ENCODE data around the gene DEPDC5.

DNA sequence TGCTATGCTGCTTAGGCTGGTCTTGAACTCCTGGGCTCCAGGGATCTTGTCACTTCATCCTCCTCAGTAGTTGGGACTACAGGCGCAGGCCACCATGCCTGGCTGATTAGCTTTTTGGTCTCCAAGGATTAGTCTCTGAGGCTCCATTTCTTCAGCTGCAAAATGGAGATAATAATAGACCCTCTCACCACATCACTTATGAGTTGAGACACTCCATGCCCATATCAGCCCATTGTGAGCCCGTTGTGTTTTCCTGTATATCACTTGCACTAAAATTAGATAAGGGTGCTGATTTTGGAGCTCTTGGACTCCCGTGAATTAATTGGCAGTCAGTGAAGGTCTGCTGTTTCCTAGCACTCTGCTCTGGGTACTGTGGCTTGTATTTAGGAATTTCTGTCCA is 36.0 kb downstream of the DEPDC5 start:
- TF ChIP-seq, protein P1, sequence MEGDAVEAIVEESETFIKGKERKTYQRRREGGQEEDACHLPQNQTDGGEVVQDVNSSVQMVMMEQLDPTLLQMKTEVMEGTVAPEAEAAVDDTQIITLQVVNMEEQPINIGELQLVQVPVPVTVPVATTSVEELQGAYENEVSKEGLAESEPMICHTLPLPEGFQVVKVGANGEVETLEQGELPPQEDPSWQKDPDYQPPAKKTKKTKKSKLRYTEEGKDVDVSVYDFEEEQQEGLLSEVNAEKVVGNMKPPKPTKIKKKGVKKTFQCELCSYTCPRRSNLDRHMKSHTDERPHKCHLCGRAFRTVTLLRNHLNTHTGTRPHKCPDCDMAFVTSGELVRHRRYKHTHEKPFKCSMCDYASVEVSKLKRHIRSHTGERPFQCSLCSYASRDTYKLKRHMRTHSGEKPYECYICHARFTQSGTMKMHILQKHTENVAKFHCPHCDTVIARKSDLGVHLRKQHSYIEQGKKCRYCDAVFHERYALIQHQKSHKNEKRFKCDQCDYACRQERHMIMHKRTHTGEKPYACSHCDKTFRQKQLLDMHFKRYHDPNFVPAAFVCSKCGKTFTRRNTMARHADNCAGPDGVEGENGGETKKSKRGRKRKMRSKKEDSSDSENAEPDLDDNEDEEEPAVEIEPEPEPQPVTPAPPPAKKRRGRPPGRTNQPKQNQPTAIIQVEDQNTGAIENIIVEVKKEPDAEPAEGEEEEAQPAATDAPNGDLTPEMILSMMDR (conservative IDR thresholded peaks at IDR 0.05; ENCODE audit: low read depth, low read length), result no peak
- no peak for TF ChIP-seq EZH2 (IDR thresholded peaks at IDR 0.05; ENCODE audit: borderline replicate concordance, low read depth, low read length, poor library complexity, severe bottlenecking)

Data from A673 (cell line).